ENCODE data around the gene RCC1. TPM values are rescaled to one million over a fixed set of nuclear protein-coding genes. Genes with fewer than 3 reads are reported as not detected.
"Not testable (repeated sequence)": the region's sequence is repeated elsewhere in the genome, so short reads cannot be mapped to it uniquely, and the experiment has no call there.

Gene RCC1
- polyA plus RNA-seq, 1 of the 3 experiments (the other 2 are of a cell fraction), result 61.0 TPM

GRCh38 chr1:28571911-28572310, 66.1 kb downstream of the RCC1 start (continued):
- TF ChIP-seq CHD2 (IDR thresholded peaks at IDR 0.05; ENCODE audit: low read length, partially characterized antibody), result no peak

GRCh38 chr1:28572891-28573290, 67.0 kb downstream of the RCC1 start:
- POLR2A ChIA-PET, result interaction anchor here (1.0 kb wide), 1 partner anchor 9 kb away, joined by 3 read pairs; no protein-coding TSS in a partner anchor
- H3K9ac ChIP-seq; H3K4me2 ChIP-seq; DNase-seq; CTCF ChIA-PET; H3K4me3 ChIP-seq (ENCODE audit: low read depth in 2 of 2, low read length in 1 of 2); H2AFZ ChIP-seq (ENCODE audit: low read depth); H3K27me3 ChIP-seq (ENCODE audit: insufficient read depth); H3K27ac ChIP-seq (ENCODE audit: low read depth in 2 of 2, low read length in 1 of 2); H3K9me2 ChIP-seq; H3K4me1 ChIP-seq (ENCODE audit: control insufficient read depth in 1 of 2, insufficient read depth in 2 of 2, low read depth in 1 of 2, low read length in 1 of 2); H3K79me2 ChIP-seq (ENCODE audit: insufficient read depth); H3K9me3 ChIP-seq; H4K20me1 ChIP-seq (ENCODE audit: insufficient read depth): not testable (repeated sequence)
- WGBS (ENCODE audit: low lambda C conversion rate), result 80% methylated on average over 11 of the region's 12 CpGs
- Histone ChIP-seq H3F3A (replicated peaks; ENCODE audit: insufficient read depth) (peaks cover 43% of the 10 kb centered on the region), H3K36me3 (replicated peaks in 1 of 2; ENCODE audit: control insufficient read depth in 1 of 2, insufficient read depth in 2 of 2, low read length in 1 of 2) (peaks cover 12 to 28% of the 10 kb centered on the region in 2 experiments)

GRCh38 chr1:28573564-28573963, 67.7 kb downstream of the RCC1 start:
- CTCF ChIA-PET, result no interaction called here
- POLR2A ChIA-PET, result no interaction called here

More at GRCh38 chr1:28573564-28573963, 67.7 kb downstream of the RCC1 start:
- TF ChIP-seq NRF1 (IDR thresholded peaks at IDR 0.05; ENCODE audit: low read depth, low read length) (no peak), CHD2 (IDR thresholded peaks at IDR 0.05; ENCODE audit: low read length, partially characterized antibody) (no peak), TEAD4 (IDR thresholded peaks at IDR 0.05; ENCODE audit: borderline replicate concordance, insufficient read depth) (no peak), CTCF (IDR thresholded peaks at IDR 0.05) (no peak), FOXM1 (IDR thresholded peaks at IDR 0.05; ENCODE audit: low read depth) (no peak), MAX (IDR thresholded peaks at IDR 0.05; ENCODE audit: low read depth) (no peak), POLR2AphosphoS5 (IDR thresholded peaks at IDR 0.05; ENCODE audit: low read depth, low read length) (no peak), MEF2A (IDR thresholded peaks at IDR 0.05; ENCODE audit: borderline replicate concordance, low read depth) (no peak), USF1 (IDR thresholded peaks at IDR 0.05; ENCODE audit: borderline replicate concordance, low read depth) (no peak), REST (IDR thresholded peaks at IDR 0.05; ENCODE audit: low read depth, low read length) (no peak), IRF3 (IDR thresholded peaks at IDR 0.05; ENCODE audit: low read depth, low read length) (no peak), PBX3 (IDR thresholded peaks at IDR 0.05) (no peak), RCOR1 (IDR thresholded peaks at IDR 0.05; ENCODE audit: low read length) (no peak), RAD21 (IDR thresholded peaks at IDR 0.05; ENCODE audit: low read length) (no peak), MXI1 (IDR thresholded peaks at IDR 0.05; ENCODE audit: low read depth, low read length) (no peak), JUND (IDR thresholded peaks at IDR 0.05) (no peak)
- Histone ChIP-seq H3K27me3 (ENCODE audit: insufficient read depth) (no peaks in the 10 kb centered on the region), H3K4me2 (no peak overlapping the region), H4K20me1 (ENCODE audit: insufficient read depth) (peaks cover 1% of the 10 kb centered on the region), H3K9me2 (no peaks in the 10 kb centered on the region), H3K27ac (ENCODE audit: low read depth in 2 of 2, low read length in 1 of 2) (no peak overlapping the region), H2AFZ (ENCODE audit: low read depth) (no peak overlapping the region), H3K4me3 (ENCODE audit: low read depth in 2 of 2, low read length in 1 of 2) (no peak overlapping the region), H3K79me2 (ENCODE audit: insufficient read depth) (no peaks in the 10 kb centered on the region), H3K9me3 (no peaks in the 10 kb centered on the region), H3K4me1 (ENCODE audit: control insufficient read depth in 1 of 2, insufficient read depth in 2 of 2, low read depth in 1 of 2, low read length in 1 of 2) (no peaks in the 10 kb centered on the region), H3F3A (replicated peaks; ENCODE audit: insufficient read depth) (peaks cover 48% of the 10 kb centered on the region), H3K9ac (no peak overlapping the region), H3K36me3 (replicated peaks in 1 of 2; ENCODE audit: control insufficient read depth in 1 of 2, insufficient read depth in 2 of 2, low read length in 1 of 2) (peaks cover 16 to 34% of the 10 kb centered on the region in 2 experiments)
- WGBS (ENCODE audit: low lambda C conversion rate), result 96% methylated on average over 11 of the region's 11 CpGs
- no peak for DNase-seq

Data from SK-N-SH (cell line).